WERI-Rb-1 (cell line): Measurements from ENCODE around the gene SIAE.
"Not testable (repeated sequence)": the region's sequence is repeated elsewhere in the genome, so short reads cannot be mapped to it uniquely, and the experiment has no call there.

Source experiments
- DNase-seq: peaks from one replicate; pipeline ENCODE4 v3.0.0-alpha.2; 2020
- H3K27ac ChIP-seq: fragments of 250-450 bp; sonication (Bioruptor Pico); 2 replicates; pipeline ENCODE4 v1.5.1; 2020; ENCODE audit warnings: mild to moderate bottlenecking, moderate library complexity
- H3K27me3 ChIP-seq: fragments of 250-450 bp; sonication (Bioruptor Pico); 2 replicates; pipeline ENCODE4 v1.5.1; 2021; ENCODE audit warnings: mild to moderate bottlenecking, low read depth, moderate library complexity; ENCODE audit not compliant: insufficient read depth, severe bottlenecking
- H3K36me3 ChIP-seq: fragments of 250-450 bp; sonication (Bioruptor Pico); 2 replicates; pipeline ENCODE4 v1.5.1; 2020; ENCODE audit warnings: mild to moderate bottlenecking, moderate library complexity
- H3K4me3 ChIP-seq: 2 replicates; pipeline ENCODE4 v1.5.1; 2011; ENCODE audit warnings: low read depth, mild to moderate bottlenecking, control low read depth, low read length
- H3K9me3 ChIP-seq: fragments of 250-450 bp; sonication (Bioruptor Pico); 2 replicates; pipeline ENCODE4 v1.5.1; 2021; ENCODE audit warnings: mild to moderate bottlenecking, moderate library complexity; ENCODE audit not compliant: severe bottlenecking
- CTCF ChIP-seq: IDR thresholded peaks from 2 replicates; pipeline ENCODE4 v1.5.1; 2011; ENCODE audit warnings: low read depth, mild to moderate bottlenecking, control low read depth, inconsistent platforms, low read length

Gene SIAE

DNA sequence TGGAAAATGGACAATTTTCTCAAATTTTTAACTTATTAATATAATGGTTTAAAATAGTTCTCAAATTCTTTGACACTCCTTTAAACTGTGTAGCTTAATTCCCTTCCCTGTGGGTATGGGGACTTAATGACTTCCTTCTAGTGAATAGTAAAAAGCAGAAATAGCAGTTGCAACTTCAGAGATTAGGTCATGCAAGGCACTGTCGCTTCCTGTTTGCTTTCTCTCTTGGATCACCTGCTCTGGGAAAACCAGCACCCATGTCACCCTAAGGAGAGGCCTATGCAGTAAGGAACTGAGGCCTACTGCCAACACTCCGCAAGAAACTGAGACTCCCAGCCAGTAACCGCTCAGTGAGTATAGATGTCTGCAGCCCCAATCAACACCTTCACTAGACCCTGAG is 67.8 kb downstream of the SIAE start:
- no peak for TF ChIP-seq CTCF

GRCh38 chr11:124602723-124603122 is 70.8 kb downstream of the SIAE start:
- H3K27me3 ChIP-seq, H3K27ac ChIP-seq, H3K4me3 ChIP-seq, DNase-seq, H3K9me3 ChIP-seq, H3K36me3 ChIP-seq: not testable (repeated sequence)

More for the DNA sequence above, 67.8 kb downstream of the SIAE start:
- no peak for DNase-seq
- no peak overlapping the region for H3K4me3 ChIP-seq
- H3K36me3 ChIP-seq, result no peaks in the 10 kb centered on the region
- H3K27ac ChIP-seq, result no peak overlapping the region
- H3K27me3 ChIP-seq, result no peaks in the 10 kb centered on the region
- H3K9me3 ChIP-seq, result no peaks in the 10 kb centered on the region

- Histone ChIP-seq H3K4me3 (no peak overlapping the region), H3K9me3 (no peaks in the 10 kb centered on the region), H3K27ac (no peak overlapping the region), H3K27me3 (no peaks in the 10 kb centered on the region), H3K36me3 (no peaks in the 10 kb centered on the region)
- DNase-seq, result no peak
- TF ChIP-seq CTCF, result no peak
Observed at GRCh38 chr11:124602193-124602592, 71.3 kb downstream of the SIAE start.

DNA sequence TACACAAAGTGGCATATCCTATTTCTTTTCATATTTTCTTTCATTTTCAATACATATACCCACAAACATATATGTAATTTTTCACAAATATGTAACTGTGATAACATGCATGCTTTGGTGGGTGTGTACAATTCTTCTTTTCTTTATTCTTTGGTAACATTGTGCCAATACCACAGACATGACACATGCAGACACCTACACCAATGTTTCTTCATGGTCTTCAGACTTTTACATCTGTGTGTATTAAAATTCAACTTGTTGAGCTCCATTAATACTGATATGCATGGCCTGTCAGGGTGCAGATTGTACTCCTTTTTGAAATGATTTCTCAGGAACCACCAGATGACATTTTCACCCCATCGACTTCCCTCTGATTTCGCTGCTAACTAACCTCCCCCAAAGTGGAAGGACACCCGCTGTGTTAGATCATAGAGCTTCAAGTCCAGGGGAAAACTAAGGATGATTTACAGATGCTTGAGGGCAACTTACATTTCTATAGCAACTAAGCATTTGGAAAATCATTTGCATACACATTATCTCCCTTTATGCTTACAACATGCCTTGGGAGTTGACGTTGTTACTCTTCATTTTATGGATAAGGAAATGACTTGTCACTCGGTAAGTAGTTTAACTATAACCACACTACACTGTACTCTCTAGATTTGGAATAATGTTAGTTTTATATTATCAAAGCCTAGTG is 72.8 kb downstream of the SIAE start:
- Histone ChIP-seq H3K4me3 (no peak overlapping the region), H3K36me3 (no peaks in the 10 kb centered on the region), H3K9me3 (no peaks in the 10 kb centered on the region), H3K27me3 (no peaks in the 10 kb centered on the region), H3K27ac (no peak overlapping the region)
- no peak for TF ChIP-seq CTCF
- DNase-seq, result no peak

DNA sequence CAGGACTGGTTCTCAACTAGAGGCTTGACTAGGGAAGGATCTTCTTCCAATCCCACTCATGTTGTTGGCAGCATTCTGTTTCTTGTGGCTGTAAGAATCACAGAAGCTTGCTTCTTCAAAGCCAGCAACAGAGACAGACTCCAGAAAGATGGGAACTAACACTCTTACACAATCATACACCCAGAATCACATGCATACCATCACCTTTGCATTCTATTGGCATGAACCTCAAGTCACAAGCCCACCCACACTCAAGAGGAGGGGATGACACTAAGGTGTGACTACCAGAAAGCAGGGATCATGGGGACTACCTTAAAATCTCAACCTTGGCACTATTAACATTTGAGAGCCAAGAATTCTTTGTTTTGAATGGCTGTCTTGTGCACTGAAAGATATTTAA is 75.9 kb downstream of the SIAE start:
- Histone ChIP-seq H3K27me3 (no peaks in the 10 kb centered on the region), H3K9me3 (no peaks in the 10 kb centered on the region), H3K27ac (no peak overlapping the region), H3K4me3 (no peak overlapping the region), H3K36me3 (no peaks in the 10 kb centered on the region)
- DNase-seq, result no peak
- no peak for TF ChIP-seq CTCF

DNA sequence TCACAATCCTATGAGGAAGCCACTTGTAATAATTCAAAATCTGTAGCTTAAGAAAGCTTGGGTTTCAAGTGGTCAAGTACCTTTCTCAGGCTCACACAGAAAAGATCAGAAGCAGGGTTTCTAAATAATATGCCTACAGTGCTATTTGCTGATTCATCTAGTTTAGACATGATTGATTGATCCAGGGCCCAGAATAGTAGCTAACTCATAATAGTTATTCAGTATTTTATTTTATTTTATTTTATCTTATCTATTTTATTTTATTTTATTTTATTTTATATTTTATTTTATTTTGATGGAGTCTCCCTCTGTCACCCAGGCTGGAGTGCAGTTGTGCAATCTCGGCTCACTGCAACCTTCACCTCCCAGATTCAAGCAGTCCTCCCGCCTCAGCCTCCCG is 78.2 kb downstream of the SIAE start:
- no peak for DNase-seq
- no peak overlapping the region for H3K27ac ChIP-seq
- H3K4me3 ChIP-seq, result no peak overlapping the region
- no peaks in the 10 kb centered on the region for H3K36me3 ChIP-seq
- no peaks in the 10 kb centered on the region for H3K27me3 ChIP-seq
- TF ChIP-seq CTCF, result no peak
- H3K9me3 ChIP-seq, result no peaks in the 10 kb centered on the region
